Activated CD8-positive, alpha-beta memory T cell treated with anti-CD3 and anti-CD28 coated beads, Interleukin-2, amount 10 ng/mL, durations not matched to agents 7 days and 5 days (primary cell): ENCODE data around the gene MAGED4. TPM values are rescaled to one million over a fixed set of nuclear protein-coding genes. Genes with fewer than 3 reads are reported as not detected.

ENCODE experiments used
- ATAC-seq: fragments of 150-1000 bp; cut with Tn5 transposase; one replicate; pipeline ENCODE4 v1.10.0; 2021; ENCODE audit warnings: moderate library complexity
- CTCF ChIA-PET: fragments of 350-600 bp; sonication (Branson Sonifier 250); formaldehyde crosslinking; loops from one replicate; lab custom pipeline; 2021; ENCODE audit warnings: antibody characterized with exemption; lab: Charles Lee
- DNase-seq: peaks from one replicate; pipeline ENCODE4 v3.0.0-alpha.2; 2020
- H3K27ac Mint-ChIP-seq: one replicate; pipeline ENCODE4 v1.8.0; 2021; ENCODE audit warnings: mild to moderate bottlenecking, mixed read lengths
- H3K27me3 Mint-ChIP-seq: one replicate; pipeline ENCODE4 v1.8.0; 2021; ENCODE audit warnings: mixed read lengths
- H3K36me3 Mint-ChIP-seq: one replicate; pipeline ENCODE4 v1.8.0; 2021; ENCODE audit warnings: mild to moderate bottlenecking, mixed read lengths
- H3K4me1 Mint-ChIP-seq: one replicate; pipeline ENCODE4 v1.8.0; 2021; ENCODE audit warnings: mixed read lengths
- H3K4me3 Mint-ChIP-seq: one replicate; pipeline ENCODE4 v1.8.0; 2021; ENCODE audit warnings: mild to moderate bottlenecking, moderate library complexity, mixed read lengths
- H3K9me3 Mint-ChIP-seq: one replicate; pipeline ENCODE4 v1.8.0; 2022; ENCODE audit warnings: low read depth, mixed read lengths
- total RNA-seq, 2 experiments: library from RNA; stranded (reverse); gene quantifications; one replicate each; pipeline ENCODE4 v1.2.3, GENCODE V29; 2021

MAGED4 gene
- total RNA-seq, 2 experiments from 2014 or later, result 0.32 TPM; not detected in 1

DNA sequence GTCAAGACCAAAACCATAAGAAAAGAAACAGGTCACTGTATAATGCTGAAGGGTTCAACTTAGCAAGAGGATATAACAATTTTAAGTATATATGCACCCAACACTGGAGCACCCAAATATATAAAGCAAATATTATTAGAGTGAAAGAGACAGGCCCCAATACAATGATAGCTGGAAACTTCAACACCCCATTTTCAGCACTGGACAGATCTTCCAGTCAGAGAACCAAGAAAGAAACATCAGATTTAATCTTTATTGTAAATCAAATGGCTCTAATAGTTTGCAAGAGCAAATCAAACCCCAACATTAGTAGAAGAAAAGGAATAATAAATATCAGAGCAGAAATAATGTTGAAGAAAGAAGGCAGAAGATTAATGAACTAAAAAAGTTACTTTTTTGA is 36.2 kb downstream of the MAGED4 start:
- no peaks in the 10 kb centered on the region for H3K4me1 Mint-ChIP-seq
- no peak for ATAC-seq
- DNase-seq, result no peak
- no peak overlapping the region for H3K27ac Mint-ChIP-seq
- CTCF ChIA-PET, result no interaction called here
- H3K4me3 Mint-ChIP-seq, result no peak overlapping the region
- H3K36me3 Mint-ChIP-seq, result no peaks in the 10 kb centered on the region
- H3K27me3 Mint-ChIP-seq, result peaks cover 2% of the 10 kb centered on the region
- no peaks in the 10 kb centered on the region for H3K9me3 Mint-ChIP-seq

Other genes starting within 250 kb of the MAGED4 start
- gene MAGED4B, start 115.7 kb upstream of the MAGED4 start, total RNA-seq, result under 1 TPM; 0.82 to 0.98 TPM
- not detected for gene XAGE2, start 184.1 kb downstream of the MAGED4 start, total RNA-seq